GM12878 (cell line): ENCODE data around the gene LLPH. TPM values are rescaled to one million over a fixed set of nuclear protein-coding genes. Genes with fewer than 3 reads are reported as not detected.
A peak's percentile ranks its signal among the peaks of the same experiment; 100 is the strongest.

Source experiments
- ATAC-seq: fragments of 200-7000 bp; cut with Tn5 transposase; 3 replicates; pipeline ENCODE4 v1.9.1; 2020; ENCODE audit warnings: mild to moderate bottlenecking, moderate library complexity
- BruUV-seq: library from RNA; stranded (reverse); fragments of 400-500 nt; replicated peaks from 2 replicates; lab custom pipeline; 2021; lab: Mats Ljungman, UMichigan
- CTCF ChIA-PET: fragments of 300-600 bp; sonication (Branson Sonifier 250); formaldehyde crosslinking; extraction: SDS; loops from one replicate; lab custom pipeline; 2021; ENCODE audit warnings: inconsistent platforms; lab: Yijun Ruan, JAX
- POLR2A ChIA-PET: fragments of 350-600 bp; formaldehyde crosslinking; extraction: SDS; loops from one replicate; lab custom pipeline; 2021; ENCODE audit warnings: inconsistent platforms; lab: Charles Lee
- RAD21 ChIA-PET: fragments of 300-600 bp; sonication (Branson Sonifier 250); formaldehyde crosslinking; loops from one replicate; lab custom pipeline; 2023; ENCODE audit warnings: antibody characterized with exemption; ENCODE audit not compliant: unreplicated experiment; lab: Charles Lee
- SMC1A ChIA-PET: fragments of 300-600 bp; sonication (Branson Sonifier 250); formaldehyde crosslinking; loops from one replicate; lab custom pipeline; 2023; ENCODE audit not compliant: unreplicated experiment, uncharacterized antibody; lab: Charles Lee
- DNase-seq: peaks from one replicate; pipeline ENCODE4 v3.0.0-alpha.2; 2011; ENCODE audit warnings: low read depth, low spot score
- FAIRE-seq: peaks from 3 replicates; lab custom pipeline; 2011; peaks lifted over from hg19 to GRCh38; lab: Jason Lieb, UNC
- H2AFZ ChIP-seq: 2 replicates; pipeline ENCODE4 v1.6.0; 2011; ENCODE audit warnings: low read depth, low read length, control low read depth; ENCODE audit not compliant: control insufficient read depth
- H3K27ac ChIP-seq: 2 replicates; pipeline ENCODE4 v1.5.1; 2011; ENCODE audit warnings: control low read depth; ENCODE audit not compliant: control insufficient read depth, insufficient read depth
- H3K27me3 ChIP-seq, 2 experiments: replicated peaks in 1 of 2; 2 replicates each; pipeline versions ENCODE4 v1.6.0 to v1.6.1; 2011; ENCODE audit warnings: low read length in 1 of 2; ENCODE audit not compliant: control insufficient read depth in 2 of 2, insufficient read depth in 2 of 2
- H3K36me3 ChIP-seq, 2 experiments: 2 replicates each; pipeline ENCODE4 v1.5.1; 2011; ENCODE audit warnings: low read length in 1 of 2; ENCODE audit not compliant: control insufficient read depth in 2 of 2, insufficient read depth in 2 of 2
- H3K4me1 ChIP-seq: 2 replicates; pipeline ENCODE4 v1.6.1; 2011; ENCODE audit warnings: mild to moderate bottlenecking, low read length, moderate library complexity, mixed read lengths; ENCODE audit not compliant: control insufficient read depth, insufficient read depth
- H3K4me2 ChIP-seq: 2 replicates; pipeline ENCODE4 v1.6.0; 2011; ENCODE audit warnings: control low read depth; ENCODE audit not compliant: control insufficient read depth, insufficient read depth
- H3K4me3 ChIP-seq: fragments of 200-600 bp; sonication (generic); 2 replicates; pipeline ENCODE4 v1.5.1; 2016
- H3K79me2 ChIP-seq: 2 replicates; pipeline ENCODE4 v1.6.0; 2011; ENCODE audit warnings: low read length; ENCODE audit not compliant: control insufficient read depth, insufficient read depth
- H3K9ac ChIP-seq: 2 replicates; pipeline ENCODE4 v1.8.0; 2011; ENCODE audit warnings: low read length, control low read depth, mixed read lengths; ENCODE audit not compliant: control insufficient read depth, insufficient read depth
- H3K9me3 ChIP-seq: replicated peaks from 3 replicates; pipeline ENCODE4 v1.5.1; 2011; ENCODE audit warnings: mild to moderate bottlenecking, low read length; ENCODE audit not compliant: control insufficient read depth, insufficient read depth
- H4K20me1 ChIP-seq: 2 replicates; pipeline ENCODE4 v1.6.0; 2011; ENCODE audit not compliant: control insufficient read depth, insufficient read depth
- BCLAF1 ChIP-seq: fragments of 450-650 bp; IDR thresholded peaks from 2 replicates; pipeline ENCODE4 v1.6.1; 2017; ENCODE audit warnings: antibody characterized with exemption, mild to moderate bottlenecking, moderate library complexity
- BHLHE40 ChIP-seq, 2 experiments: fragments of 450-650 bp in 1 of 2; IDR thresholded peaks; 2 replicates each; pipeline ENCODE4 v1.6.1; 2011 to 2017; ENCODE audit warnings: low read depth in 2 of 2, borderline replicate concordance in 1 of 2, improper control_type of control experiment in 1 of 2, low read length in 1 of 2, mild to moderate bottlenecking in 1 of 2
- CREM ChIP-seq: IDR thresholded peaks from 2 replicates; pipeline ENCODE4 v1.6.1; 2014; ENCODE audit warnings: antibody characterized with exemption, low read depth
- CTCF ChIP-seq, 3 experiments: IDR thresholded peaks in 2 of 3; conservative IDR thresholded peaks in 1 of 3; 2 replicates each; pipeline ENCODE4 v1.5.1; 2011; ENCODE audit warnings: low read depth in 3 of 3, low read length in 3 of 3, mild to moderate bottlenecking in 3 of 3, control low read depth in 2 of 3, moderate library complexity in 2 of 3, inconsistent platforms in 1 of 3, mixed read lengths in 1 of 3; ENCODE audit not compliant: control insufficient read depth in 2 of 3, insufficient read depth in 1 of 3; ENCODE audit errors: extremely low read depth in 1 of 3
- E2F4 ChIP-seq: IDR thresholded peaks from 2 replicates; pipeline ENCODE4 v1.6.1; 2012; ENCODE audit warnings: low read depth, low read length, improper control_type of control experiment
- EGR1 ChIP-seq, 2 experiments: IDR thresholded peaks; 1 replicate in 1 of 2; 2 replicates in 1 of 2; pipeline ENCODE4 v1.6.1; 2011 to 2012; ENCODE audit warnings: low read depth in 2 of 2, low read length in 2 of 2, borderline replicate concordance in 1 of 2, mild to moderate bottlenecking in 1 of 2, moderate library complexity in 1 of 2
- NBN ChIP-seq: fragments of 450-650 bp; IDR thresholded peaks from 2 replicates; pipeline ENCODE4 v1.6.1; 2016
- NFIC ChIP-seq: IDR thresholded peaks from 2 replicates; pipeline ENCODE4 v1.6.1; 2012; ENCODE audit warnings: low read depth, mild to moderate bottlenecking, inconsistent platforms, low read length, moderate library complexity
- PAX5 ChIP-seq: IDR thresholded peaks from 2 replicates; pipeline ENCODE4 v1.6.1; 2011; ENCODE audit warnings: low read depth, low read length, borderline replicate concordance
- POLR2AphosphoS5 ChIP-seq: IDR thresholded peaks from 2 replicates; pipeline ENCODE4 v1.6.1; 2011; ENCODE audit warnings: mild to moderate bottlenecking, low read length, inconsistent platforms
- RELB ChIP-seq: fragments of 450-650 bp; IDR thresholded peaks from 2 replicates; pipeline ENCODE4 v1.6.1; 2017; ENCODE audit warnings: low read depth, mild to moderate bottlenecking, moderate library complexity
- TCF7 ChIP-seq: IDR thresholded peaks from 2 replicates; pipeline ENCODE4 v1.6.1; 2014; ENCODE audit warnings: antibody characterized with exemption, borderline replicate concordance
- ZZZ3 ChIP-seq: IDR thresholded peaks from 2 replicates; pipeline ENCODE4 v1.6.1; 2011; ENCODE audit warnings: low read depth; ENCODE audit not compliant: control insufficient read depth, insufficient read length
- WGBS: methylation state at CpG from one replicate; pipeline ENCODE4 v1.1.6; 2016; ENCODE audit warnings: low lambda C conversion rate; ENCODE audit not compliant: insufficient replicate concordance, insufficient coverage; ENCODE audit errors: missing lambda C conversion rate; 5-methylcytosine and 5-hydroxymethylcytosine counted together
- in situ Hi-C: fragments of 300-500 bp; cut with MboI; formaldehyde crosslinking; loops from 9 replicates; pipeline ENCODE4 v1.14.3; 2018; ENCODE audit warnings: mixed read lengths
- intact Hi-C: fragments of 100-400 bp; cut with micrococcal nuclease; formaldehyde crosslinking; loops from one replicate; pipeline ENCODE4 v1.14.2; 2022; ENCODE audit not compliant: unreplicated experiment
- polyA plus RNA-seq, 11 experiments: library from polyadenylated mRNA; depleted of rRNA in 4 of 11; unstranded in 6 of 11; stranded (reverse) in 5 of 11; fragments of >200 nt; fragmentation: Nextera tagmentation in 4 of 11; fragmentation: Illumina TruSeq in 1 of 11; extraction: Ambion mirVana in 4 of 11; extraction: Trizol in 1 of 11; gene quantifications; 1 replicate in 1 of 11; 2 replicates in 10 of 11; pipeline versions ENCODE4 v1.2.1 to v1.2.3, GENCODE V29; 2011 to 2016; ENCODE audit warnings: inconsistent platforms in 2 of 11, missing spikeins in 2 of 11, low read depth in 1 of 11
- total RNA-seq, 4 experiments: library from RNA; depleted of rRNA in 3 of 4; stranded (reverse); fragments of >200 nt in 3 of 4; fragmentation: Illumina TruSeq in 1 of 4; extraction: Trizol in 1 of 4; gene quantifications; 2 replicates each; pipeline versions ENCODE4 v1.2.1 to v1.2.3, GENCODE V29; 2013 to 2021

LLPH gene
- total and polyA plus RNA-seq, 10 of the 15 experiments (the other 5 are each of a cell fraction or from before 2014, with no cell fraction given) = 15.2 to 107 (median 70.4) TPM

GRCh38 chr12:66144791-66145754 lies 14.5 kb upstream of the LLPH start:
- Histone ChIP-seq H3K4me3 (no peak overlapping the region), H3K4me1 (no peaks in the 10 kb centered on the region), H3K9ac (no peak overlapping the region), H4K20me1 (no peaks in the 10 kb centered on the region), H3K4me2 (no peak overlapping the region), H3K27ac (no peak overlapping the region), H3K9me3 (peaks cover 17% of the 10 kb centered on the region), H3K36me3 (peaks cover 0 to 24% of the 10 kb centered on the region in 2 experiments; a peak in 2 of 4 replicates), H3K79me2 (no peaks in the 10 kb centered on the region), H2AFZ (no peak overlapping the region), H3K27me3 (no peaks in the 10 kb centered on the region)
- SMC1A ChIA-PET = interaction anchor here (0.6 to 2.3 kb wide), 9 partner anchors 46 to 549 kb away, joined by 3 to 9 read pairs (median 4); no protein-coding TSS in a partner anchor
- RAD21 ChIA-PET = interaction anchor here (0.9 to 1.9 kb wide), 7 partner anchors 14 to 263 kb away, joined by 3 to 9 read pairs (median 6); partner anchors contain the start of gene LLPH
- no TSS peak for BruUV-seq
- FAIRE-seq = no peak
- in situ Hi-C loops = no loop called here
- intact Hi-C loops = loop anchor here (1.0 to 5.0 kb wide), 3 partner anchors 87 to 549 kb away; no protein-coding TSS in a partner anchor
- CTCF ChIA-PET = interaction anchor here (0.6 to 2.7 kb wide), 15 partner anchors 13 to 548 kb away, joined by 3 to 15 read pairs (median 4); partner anchors contain the start of gene LLPH
- WGBS = 85% methylated on average over 7 of the region's 7 CpGs
- POLR2A ChIA-PET = interaction anchor here (0.6 kb wide), 1 partner anchor 28 kb away, joined by 3 read pairs; no protein-coding TSS in a partner anchor
- ATAC-seq = peak; percentile 64
- no peak for DNase-seq
- TF ChIP-seq E2F4 = no peak
- no peak for TF ChIP-seq RELB
- TF ChIP-seq ZZZ3 = no peak
- TF ChIP-seq EGR1 (IDR thresholded peaks at IDR 0.05; ENCODE audit: borderline replicate concordance in 1 of 2, low read depth in 2 of 2, low read length in 2 of 2) = no peak
- TF ChIP-seq BHLHE40 (IDR thresholded peaks at IDR 0.05; ENCODE audit: borderline replicate concordance in 1 of 2, low read depth in 2 of 2, low read length in 1 of 2) = no peak
- no peak for TF ChIP-seq NFIC
- peak; percentile 9 to 59 (median 17); a peak in 2 of 6 replicates for TF ChIP-seq CTCF (IDR thresholded peaks at IDR 0.05 in 2 of 3, conservative IDR thresholded peaks at IDR 0.05 in 1 of 3; ENCODE audit: control insufficient read depth in 2 of 3, extremely low read depth in 1 of 3, insufficient read depth in 1 of 3, low read depth in 3 of 3, low read length in 3 of 3)
- TF ChIP-seq BCLAF1 = no peak
- no peak for TF ChIP-seq POLR2AphosphoS5
- TF ChIP-seq NBN = no peak
- TF ChIP-seq CREM = no peak
- TF ChIP-seq TCF7 = no peak
- no peak for TF ChIP-seq PAX5
